SK-N-MC (cell line): ENCODE measurements around the gene ERVK3-1.

Experiments
- EZH2 ChIP-seq: fragments of 200-600 bp; sonication (generic); IDR thresholded peaks from one replicate; pipeline ENCODE4 v1.6.1; 2017; ENCODE audit warnings: antibody characterized with exemption
- FOXP2 ChIP-seq: optimal IDR thresholded peaks from 2 replicates; pipeline ENCODE3; 2011; ENCODE audit warnings: mild to moderate bottlenecking, moderate library complexity; ENCODE audit not compliant: insufficient read depth; ENCODE audit errors: extremely low read length, control extremely low read depth
- POLR2AphosphoS5 ChIP-seq: IDR thresholded peaks from 2 replicates; pipeline ENCODE4 v1.6.1; 2012; ENCODE audit warnings: mild to moderate bottlenecking, low read depth, low read length, borderline replicate concordance

DNA sequence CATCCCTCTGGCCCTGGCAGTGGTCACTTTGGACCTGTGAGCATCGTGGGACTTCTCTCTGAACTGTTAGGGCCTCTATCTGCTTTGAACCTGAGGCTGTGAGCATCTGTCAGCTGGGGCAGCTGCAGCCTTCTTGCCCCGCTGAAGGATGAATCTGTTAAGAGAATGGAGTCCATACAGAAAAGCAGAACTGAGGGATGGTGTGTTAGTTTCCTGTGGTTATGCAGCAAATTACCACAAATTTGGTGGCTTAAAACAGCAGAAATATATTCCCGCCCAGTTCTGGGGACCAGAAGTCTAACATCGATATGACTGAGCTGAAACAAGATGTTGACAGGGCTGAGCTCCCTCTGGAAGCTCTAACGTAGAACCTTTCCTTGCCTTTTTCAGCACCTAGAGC is 59.0 kb downstream of the ERVK3-1 start:
- TF ChIP-seq EZH2 (no peak), POLR2AphosphoS5 (no peak), FOXP2 (no peak)
